Epithelial cell of esophagus (primary cell): ENCODE measurements around the gene NAT8L.

Experiments
- DNase-seq: peaks from one replicate; pipeline ENCODE4 v3.0.0; 2010; ENCODE audit warnings: low read depth
- H3K4me3 ChIP-seq: 2 replicates; pipeline ENCODE4 v1.5.1; 2011; ENCODE audit warnings: mild to moderate bottlenecking, low read length, control low read depth
- CTCF ChIP-seq: IDR thresholded peaks from 2 replicates; pipeline ENCODE4 v1.5.1; 2011; ENCODE audit warnings: low read depth, mild to moderate bottlenecking, low read length, control low read depth, inconsistent platforms; ENCODE audit not compliant: insufficient read depth; ENCODE audit errors: missing control alignments

Gene NAT8L

GRCh38 chr4:2066571-2067445 is 7.7 kb downstream of the NAT8L start:
- DNase-seq = no peak
- no peak for TF ChIP-seq CTCF
- H3K4me3 ChIP-seq = no peak overlapping the region

- TF ChIP-seq CTCF = no peak
- no peak for DNase-seq
- no peak overlapping the region for H3K4me3 ChIP-seq
Measured at GRCh38 chr4:2067446-2068197, 8.5 kb downstream of the NAT8L start.

GRCh38 chr4:2068198-2068470 is 9.0 kb downstream of the NAT8L start:
- TF ChIP-seq CTCF = no peak
- DNase-seq = no peak
- H3K4me3 ChIP-seq = no peak overlapping the region

GRCh38 chr4:2068566-2068965 is 9.4 kb downstream of the NAT8L start:
- no peak overlapping the region for H3K4me3 ChIP-seq
- no peak for DNase-seq
- TF ChIP-seq CTCF = no peak

- H3K4me3 ChIP-seq = no peak overlapping the region
- no peak for DNase-seq
- no peak for TF ChIP-seq CTCF
Measured at GRCh38 chr4:2069161-2069971, 10.2 kb downstream of the NAT8L start.

GRCh38 chr4:2069986-2070385 is 10.9 kb downstream of the NAT8L start:
- DNase-seq = no peak
- no peak for TF ChIP-seq CTCF
- no peak overlapping the region for H3K4me3 ChIP-seq
